Fibroblast of skin of back (primary cell): Measurements from ENCODE around the gene PDE10A.
"Not testable (repeated sequence)": the region's sequence is repeated elsewhere in the genome, so short reads cannot be mapped to it uniquely, and the experiment has no call there.

Source experiments
- DNase-seq: peaks from one replicate; pipeline ENCODE4 v3.0.0-alpha.2; 2013

PDE10A gene

DNA sequence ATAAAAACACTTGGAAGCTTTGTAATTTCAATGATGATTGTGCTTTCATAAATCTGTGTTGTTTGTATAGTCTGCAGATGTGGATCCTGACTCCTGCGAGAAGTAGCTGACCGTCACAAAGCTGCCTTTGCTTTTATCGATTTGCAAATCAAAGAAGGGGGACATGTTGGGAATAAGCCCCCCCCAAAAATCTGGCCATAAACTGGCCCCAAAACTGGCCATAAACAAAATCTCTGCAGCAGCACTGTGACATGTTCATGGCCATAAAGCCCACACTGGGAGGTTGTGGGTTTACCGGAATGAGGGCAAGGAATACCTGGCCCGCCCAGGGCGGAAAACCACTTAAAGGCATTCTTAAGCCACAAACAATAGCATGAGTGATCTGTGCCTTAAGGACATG lies 199.5 kb downstream of the PDE10A start:
- DNase-seq, result not testable (repeated sequence)

DNA sequence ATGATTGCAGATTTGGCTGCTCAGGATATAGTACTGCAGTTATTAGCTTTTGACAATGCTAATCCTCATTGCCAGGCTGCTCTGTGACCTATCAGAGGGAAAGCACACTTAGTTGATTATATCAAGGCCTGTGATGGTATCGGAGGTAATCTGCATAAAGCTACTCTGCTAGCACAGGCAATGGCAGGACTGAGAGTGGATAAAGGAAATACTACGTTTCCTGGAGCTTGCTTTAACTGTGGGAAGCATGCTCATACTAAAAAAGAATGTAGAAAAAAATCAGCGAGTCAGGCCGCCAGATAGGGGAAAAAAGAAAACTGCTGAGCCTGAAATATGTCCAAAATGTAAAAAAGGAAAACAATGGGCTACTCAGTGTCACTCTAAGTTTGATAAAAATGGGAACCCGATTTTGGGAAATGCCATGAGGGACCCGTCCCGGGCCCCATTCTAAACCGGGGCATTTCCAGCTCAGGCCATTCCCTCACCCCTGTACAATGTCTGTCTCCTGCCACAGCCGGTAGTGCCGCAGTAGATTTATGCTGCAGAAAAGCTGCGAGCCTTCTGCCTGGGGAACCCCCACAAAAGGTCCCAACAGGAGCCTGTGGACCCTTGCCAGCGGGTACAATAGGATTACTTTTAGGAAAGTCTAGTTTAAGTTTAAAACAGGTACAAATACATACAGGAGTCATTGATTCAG lies 203.3 kb downstream of the PDE10A start:
- not testable (repeated sequence) for DNase-seq

DNA sequence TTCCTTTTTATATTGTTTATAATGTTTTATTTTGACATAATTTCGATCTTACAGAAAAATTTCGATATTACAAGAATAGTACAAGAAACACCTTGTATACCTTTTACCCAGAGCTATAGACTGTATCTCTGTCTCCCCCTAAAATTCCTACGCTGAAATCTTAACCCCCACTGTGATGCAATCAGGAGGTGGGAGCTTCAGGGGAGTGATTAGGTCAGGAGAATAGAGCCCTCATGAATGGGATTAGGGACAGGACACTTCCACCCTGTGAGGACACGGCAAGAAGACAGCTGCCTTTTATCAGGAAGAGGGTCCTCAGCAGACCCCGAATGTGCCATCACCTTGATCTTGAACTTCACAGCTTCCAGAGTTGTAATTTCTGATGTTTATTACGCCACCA lies 204.9 kb downstream of the PDE10A start:
- DNase-seq, result no peak

DNA sequence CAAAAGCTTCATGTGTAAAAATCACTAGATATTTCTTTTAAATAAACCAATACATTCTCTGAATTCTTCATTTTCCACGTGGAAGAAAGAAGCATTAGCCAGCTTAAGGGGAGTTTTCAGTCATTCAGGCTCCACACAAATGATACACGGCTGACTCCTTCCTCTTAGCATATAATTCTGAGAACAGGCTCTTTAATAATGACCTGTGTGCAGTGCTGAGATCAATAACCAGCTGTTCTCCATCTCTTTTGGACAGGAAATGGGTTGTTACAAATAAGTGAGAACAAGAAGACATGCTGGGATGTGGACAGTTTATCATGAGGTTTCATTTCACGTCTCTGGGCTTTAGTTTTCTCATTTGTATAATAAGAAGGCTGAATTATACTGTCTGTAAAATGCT lies 206.8 kb downstream of the PDE10A start:
- DNase-seq, result no peak

DNA sequence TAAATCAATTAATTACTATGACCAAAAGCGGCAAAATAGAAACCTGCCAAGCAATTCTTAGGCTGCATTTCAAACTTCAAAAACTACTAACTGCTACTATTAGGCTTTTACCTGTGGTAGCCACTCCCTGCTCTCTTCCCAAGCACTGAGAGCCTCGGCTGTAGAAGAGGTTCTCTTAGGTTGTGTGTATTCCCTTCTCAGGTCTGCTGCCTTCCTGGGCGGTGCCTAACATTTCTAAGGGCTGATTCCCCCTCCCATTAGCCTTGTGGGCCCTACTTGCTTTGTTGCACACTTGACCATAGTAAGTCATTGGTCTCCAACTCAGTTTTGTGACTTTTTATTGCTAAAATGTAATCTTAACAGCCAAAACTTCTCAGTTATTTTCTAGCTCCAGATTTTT lies 207.6 kb downstream of the PDE10A start:
- DNase-seq, result no peak

DNA sequence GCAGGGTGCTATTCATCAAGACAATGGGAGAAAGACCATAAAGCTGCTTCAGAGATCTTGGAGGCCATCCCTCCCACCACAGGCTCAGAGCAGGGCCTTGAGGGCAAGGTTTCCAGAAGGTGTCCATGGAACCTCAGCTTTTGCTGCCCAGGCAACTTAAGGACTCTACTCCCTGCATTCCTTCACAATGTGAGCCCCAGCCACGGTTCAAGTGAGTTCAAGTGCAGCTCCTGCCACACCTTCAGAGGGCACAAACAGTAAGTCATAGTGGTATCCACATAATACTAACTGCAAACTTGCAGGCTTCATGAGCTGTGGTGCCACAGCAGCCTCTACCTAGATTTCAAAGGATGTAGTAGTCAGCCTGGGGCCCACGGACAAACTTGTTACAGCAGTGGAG lies 209.6 kb downstream of the PDE10A start:
- no peak for DNase-seq

DNA sequence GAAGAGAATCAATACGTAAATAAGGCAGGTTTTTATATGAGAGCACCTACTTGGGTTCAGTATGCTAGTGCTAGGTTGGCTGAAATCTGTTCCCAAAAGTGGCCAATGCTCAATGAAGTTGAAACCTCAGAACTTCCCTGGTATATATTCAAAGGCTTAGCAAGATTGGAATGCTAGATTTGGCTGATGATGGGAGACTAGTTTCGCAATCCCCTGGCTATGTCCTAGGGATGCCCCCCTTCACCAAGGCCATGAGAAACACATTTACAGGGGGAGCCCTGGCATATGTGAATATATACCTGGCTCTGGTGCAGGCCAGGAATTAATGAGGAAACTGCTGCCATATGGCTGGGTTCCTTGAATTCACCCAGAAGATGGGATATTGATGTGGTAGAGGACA lies 211.2 kb downstream of the PDE10A start:
- no peak for DNase-seq

DNA sequence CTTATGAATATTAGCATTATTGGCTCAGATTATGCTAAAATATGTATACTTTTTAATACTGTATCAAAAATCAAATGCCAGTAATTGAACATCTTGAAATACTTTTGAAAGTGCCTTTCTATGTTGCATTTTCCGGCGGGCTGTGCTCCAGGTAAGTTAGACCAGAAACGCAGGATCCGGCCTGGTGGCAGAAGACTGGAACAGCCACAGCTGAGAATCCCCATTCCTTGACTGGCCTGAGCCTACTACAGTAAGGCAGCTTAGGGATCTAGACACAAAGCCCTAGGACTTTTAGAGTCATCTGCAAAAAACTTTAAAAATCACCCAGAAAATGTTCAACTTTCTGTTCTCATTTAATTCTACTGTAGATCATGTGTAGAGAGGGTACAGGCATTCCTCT lies 214.8 kb downstream of the PDE10A start:
- no peak for DNase-seq

DNA sequence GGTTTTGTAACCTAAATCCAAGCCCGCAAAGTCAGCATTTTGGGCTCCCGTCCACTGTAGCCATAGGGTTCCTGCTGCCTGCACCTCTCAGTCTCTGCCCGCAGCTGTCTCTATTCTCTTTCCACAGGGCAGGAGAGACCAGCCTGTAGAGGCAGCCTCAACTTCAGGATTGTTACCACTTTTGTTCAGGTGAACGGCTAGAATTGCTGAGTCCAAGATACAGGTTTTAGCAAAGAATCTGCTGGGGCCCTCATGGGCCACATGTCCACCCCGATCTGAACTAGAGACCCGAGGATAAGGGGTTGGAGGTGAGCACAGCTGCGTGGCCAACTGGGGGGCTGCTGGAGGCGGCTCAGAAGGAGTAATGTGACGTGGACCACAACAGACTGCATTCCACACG lies 215.9 kb downstream of the PDE10A start:
- no peak for DNase-seq

DNA sequence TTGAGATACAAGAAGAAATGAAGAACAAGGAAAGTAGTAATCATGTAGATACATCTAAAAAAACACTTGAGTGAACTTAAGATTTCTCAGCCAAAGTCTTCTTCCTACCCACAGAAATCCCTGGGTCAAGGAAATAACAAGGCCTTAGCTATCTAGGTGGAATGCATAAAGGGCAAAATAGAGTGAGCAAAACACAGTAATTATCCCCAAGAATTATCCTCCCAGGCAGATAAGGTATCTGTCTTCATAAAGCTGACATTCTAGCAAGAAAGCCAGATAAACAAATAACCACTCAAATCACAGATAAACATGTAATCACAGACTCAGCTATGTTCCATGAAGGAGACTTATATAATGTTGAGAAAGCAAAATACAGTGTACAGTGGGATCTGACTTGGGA lies 216.7 kb downstream of the PDE10A start:
- no peak for DNase-seq

DNA sequence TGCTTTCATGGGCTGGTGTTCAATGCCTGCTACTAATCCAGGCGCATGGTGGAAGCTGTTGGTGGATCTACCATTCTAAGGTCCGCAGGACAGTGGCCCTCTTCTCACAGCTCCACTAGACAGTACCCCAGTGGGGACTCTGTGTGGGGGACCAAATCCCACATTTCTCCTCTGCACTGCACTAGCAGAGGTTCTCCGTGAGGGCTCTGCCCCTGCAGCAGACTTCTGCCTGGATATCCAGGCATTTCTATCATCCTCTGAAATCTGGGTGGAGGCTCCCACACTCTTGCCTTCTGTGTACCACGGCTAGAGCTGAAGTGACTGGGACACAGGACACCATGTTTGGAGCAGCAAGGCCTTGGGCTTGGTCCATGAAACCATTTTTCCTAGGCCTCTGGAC lies 219.6 kb downstream of the PDE10A start:
- no peak for DNase-seq

DNA sequence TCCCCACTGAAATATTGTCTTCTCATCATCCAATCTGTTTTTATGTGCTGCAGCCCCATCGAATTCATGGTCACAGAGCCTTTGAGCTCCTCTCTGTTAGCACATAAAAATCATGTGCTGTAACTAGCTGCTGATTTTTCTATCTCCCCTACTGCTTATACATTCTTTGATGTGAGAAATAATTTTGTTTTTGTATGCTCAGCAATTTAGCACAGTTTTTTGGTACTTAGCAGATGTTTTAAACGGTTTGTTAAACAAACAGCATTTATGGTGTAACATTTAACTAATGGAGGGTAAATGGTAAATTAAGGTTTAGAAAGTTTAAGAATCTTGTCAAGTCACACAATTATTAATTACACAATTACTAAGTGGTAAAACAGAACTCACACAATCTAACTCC lies 221.9 kb downstream of the PDE10A start:
- DNase-seq, result no peak

DNA sequence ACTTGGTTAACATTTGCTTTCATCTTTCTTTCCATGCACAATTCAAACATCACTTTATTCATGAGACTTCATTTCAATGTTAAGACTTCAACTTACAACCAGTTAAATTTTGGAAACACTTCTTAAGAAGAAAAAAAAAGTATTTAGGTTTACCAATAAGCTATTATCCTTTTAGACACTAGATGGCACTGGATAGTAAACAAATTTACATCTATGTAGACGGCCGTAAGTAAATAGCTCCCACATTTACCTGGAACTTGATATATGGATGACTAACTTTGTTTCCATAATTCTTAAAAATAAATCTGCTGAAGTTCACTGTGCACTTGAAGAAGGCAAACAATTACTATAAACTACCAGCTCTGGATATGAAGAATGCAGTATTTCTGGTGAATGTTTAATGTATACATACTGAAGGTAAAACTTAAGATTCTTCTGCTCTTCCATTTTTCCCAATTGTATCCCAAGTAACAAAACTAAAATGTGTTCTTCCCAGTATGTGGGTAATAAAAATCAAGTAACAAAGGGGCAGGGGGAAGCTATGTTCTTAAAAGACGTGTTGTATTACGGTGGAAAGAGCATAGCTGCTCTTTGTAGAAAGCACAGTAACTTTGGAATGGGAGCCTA lies 223.0 kb downstream of the PDE10A start:
- DNase-seq, result peak; percentile 35

DNA sequence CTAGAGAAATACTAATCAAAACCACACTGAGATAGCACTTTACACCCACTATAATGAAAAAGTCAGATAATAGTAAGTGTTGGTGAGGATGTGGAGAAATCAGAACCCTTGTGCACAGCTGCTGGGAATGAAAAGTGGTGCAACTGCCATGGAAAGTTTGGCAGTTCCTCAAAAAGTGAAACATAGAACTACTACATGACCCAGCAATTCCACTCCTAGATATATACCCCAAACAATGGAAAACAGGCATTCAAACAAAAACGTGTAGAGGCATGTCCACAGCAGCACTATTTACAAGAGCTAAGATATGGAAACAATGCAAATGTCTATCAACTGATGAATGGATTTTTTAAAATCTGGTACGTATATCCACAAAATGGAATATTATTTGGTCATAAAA lies 236.1 kb downstream of the PDE10A start:
- DNase-seq, result no peak

DNA sequence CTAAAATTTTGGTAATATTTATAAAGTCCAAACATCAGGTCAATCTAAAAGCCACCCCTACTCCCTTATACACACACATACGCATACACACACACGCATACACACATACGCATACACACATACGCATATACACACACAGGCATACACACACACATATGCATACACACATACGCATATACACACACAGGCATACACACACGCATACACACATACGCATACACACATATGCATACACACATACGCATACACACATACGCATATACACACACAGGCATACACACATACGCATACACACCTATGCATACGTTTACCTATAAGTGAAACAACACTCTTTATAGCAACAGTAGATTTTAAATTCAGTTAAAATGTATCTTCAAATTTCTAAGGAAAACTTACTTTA lies 240.8 kb downstream of the PDE10A start:
- no peak for DNase-seq

DNA sequence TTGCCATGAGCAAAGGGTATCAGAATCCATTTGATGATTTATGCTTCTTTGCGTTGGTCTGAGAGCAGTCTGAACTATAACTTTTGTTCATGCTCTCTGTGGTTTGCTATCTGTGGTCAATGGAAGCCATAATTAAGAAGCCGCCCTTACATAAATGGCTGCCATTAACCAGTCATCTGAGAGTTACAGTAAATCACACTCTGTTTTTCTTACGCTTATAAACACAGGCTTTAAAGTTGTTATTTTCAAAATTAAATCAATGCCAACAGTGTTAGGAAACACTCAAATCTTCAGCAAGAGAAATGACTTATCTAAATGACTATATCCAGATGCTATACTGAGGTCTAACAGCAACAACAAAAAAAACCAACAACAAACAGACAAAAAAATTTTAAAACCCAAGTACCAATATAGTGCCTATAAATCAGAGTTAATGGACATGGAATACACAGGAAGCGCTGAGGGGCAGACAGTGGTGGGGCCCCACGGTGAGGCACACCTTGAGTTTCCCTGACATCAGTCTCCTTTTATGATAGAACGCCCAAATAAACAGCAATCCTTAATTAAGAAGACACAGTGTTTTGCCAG lies 245.7 kb downstream of the PDE10A start:
- no peak for DNase-seq

DNA sequence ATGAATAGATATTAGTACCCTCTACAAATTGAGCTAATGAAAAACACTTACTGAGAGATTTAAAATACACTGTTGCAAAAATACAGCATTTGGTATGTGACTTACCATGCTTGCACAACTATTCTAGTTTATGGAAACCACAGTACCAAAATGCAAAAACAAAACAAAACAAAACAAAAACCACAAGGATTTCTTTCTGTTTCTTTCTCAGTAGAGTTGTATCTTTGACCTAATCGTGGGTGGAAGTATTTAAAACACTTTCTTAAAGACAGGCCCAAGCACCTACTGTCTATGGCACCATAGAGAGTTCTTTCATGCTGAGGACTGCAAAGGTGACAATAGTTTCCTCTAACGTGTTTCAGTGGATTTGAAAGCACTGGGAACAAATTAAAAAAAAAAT lies 258.3 kb downstream of the PDE10A start:
- no peak for DNase-seq

DNA sequence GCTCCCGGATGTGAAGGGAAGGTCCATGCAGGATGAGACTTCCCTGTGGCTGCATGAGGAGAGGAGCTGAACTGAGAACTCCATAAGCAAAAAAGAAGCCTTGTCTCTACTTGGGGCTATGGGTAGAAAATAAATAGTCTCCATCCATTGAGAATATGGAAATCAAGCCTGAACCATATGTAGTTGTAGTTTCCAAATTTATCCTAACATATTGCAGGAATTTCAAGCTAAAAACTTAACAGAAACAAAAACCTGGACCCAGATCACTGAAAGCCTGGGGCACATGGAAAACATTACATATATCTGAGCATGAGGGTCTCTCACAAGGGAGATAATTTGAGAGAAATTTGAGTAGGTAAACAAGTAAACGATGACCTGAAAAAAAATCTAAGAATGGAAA lies 258.7 kb downstream of the PDE10A start:
- no peak for DNase-seq

DNA sequence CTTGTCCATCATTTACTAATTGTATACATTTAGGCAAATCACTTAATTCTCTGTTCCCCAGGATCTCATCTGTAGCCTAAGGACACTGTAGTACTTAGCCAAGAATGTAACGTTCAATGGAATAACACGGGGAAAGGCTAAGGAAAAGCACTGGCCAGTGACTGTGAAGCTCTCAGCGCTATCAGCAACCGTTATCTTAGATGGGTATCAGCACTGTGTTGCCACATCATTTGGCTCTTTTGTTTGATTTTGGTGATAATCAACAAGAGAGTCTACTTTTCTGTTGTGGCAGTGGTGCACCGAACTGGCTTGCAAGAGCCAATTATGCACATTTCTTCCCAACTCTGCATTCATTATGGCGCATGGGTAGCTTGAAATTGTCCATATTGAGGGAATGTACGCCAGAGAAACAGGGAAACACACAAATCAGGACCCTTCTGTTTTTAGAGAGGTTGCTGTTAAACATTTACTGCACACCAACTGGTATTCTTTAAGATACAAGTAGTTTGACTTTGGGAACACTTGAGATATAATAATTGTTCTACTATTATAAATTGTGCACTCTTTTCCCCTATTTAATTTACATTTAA lies 259.9 kb downstream of the PDE10A start:
- no peak for DNase-seq

DNA sequence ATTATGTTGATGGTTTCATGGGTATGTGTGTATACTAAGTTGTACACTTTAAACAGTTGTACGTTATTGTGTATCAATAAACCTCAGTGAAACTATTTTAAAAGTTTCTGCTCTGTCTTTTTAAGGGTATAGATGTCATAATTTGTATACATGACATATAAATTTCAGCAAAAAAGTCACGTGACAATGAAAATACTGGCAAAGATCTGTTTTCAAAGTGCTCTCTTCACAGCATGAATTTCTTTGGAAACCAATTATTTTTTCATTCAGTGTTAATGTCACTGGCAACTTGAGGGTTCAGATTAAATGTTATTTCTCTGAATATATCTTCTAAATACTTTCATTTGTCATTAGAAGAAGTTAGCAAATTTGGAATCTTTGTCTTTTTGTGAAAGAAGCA lies 261.9 kb downstream of the PDE10A start:
- no peak for DNase-seq

DNA sequence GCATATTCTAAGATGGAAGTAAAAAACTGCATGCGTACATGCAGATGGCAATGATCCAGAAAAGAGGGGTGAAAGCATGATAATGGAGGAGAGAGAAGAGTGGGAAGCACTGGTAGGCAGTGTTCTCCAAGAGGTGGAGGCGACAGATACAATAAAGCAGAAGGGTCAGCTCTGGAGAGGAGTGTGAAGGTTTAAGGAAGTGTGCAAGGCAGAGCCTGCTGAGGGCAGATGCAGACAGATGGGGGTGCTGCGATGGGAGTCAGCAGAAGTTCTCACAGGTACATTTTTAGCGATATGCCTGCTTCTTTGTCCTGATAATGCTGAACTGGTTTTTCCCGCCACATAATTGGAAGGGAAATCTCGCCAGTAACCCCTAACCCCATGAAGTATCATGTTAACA lies 272.6 kb downstream of the PDE10A start:
- no peak for DNase-seq

DNA sequence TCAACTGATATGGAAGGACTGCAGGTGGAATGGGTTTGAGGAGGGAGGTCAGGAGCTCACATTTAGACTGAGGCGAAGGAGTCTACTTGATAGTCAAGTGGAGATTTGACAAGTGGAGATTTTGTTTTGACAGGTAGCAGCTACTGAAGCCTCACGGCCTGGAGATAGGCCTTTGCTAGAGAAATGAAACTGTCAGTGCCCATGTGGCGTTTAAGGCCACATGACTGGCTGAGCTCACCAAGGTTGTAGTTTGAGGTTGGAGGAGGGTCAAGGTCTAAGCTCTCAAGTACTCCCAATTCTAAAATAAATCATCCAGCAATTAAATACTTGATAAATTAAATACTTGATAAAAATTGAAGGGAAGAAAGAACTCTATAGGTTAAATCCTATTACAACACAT lies 273.5 kb downstream of the PDE10A start:
- DNase-seq, result no peak

DNA sequence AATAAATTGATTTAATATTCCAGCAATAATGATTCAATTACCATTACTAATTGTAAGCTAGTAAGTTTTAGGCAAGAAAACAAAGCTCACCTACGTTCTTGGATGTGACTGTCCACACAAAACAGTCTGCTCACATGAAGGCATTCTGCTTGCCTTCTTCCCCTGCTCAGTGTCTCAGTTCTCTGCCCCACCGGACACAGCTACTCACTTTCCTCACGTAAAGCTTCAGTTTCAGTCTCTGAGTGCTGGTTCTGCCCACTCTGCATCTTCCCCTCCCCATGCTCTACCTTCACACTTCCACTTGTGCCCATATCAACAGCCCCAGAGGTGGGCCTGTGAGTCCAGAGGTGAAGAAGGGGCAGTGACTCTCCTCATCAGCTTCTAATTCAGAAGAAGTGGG lies 279.7 kb downstream of the PDE10A start:
- DNase-seq, result no peak

DNA sequence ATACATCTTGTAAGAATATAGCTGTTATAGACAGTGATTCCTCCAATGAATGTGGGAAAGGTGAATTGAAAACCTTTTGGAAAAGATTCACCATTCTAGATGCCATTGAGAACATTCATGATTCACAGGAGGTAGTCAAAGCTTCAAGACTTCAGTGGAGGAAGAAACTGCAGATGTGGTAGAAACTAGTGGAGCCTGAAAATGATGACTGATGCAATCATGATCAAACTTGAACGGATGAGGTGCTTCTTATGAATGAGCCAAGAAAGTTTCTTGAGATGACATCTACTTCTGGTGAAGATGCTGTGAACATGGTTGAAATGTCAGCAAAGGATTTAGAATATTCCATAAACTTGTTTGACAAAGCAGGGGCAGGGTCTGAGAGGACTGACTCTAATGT lies 286.9 kb downstream of the PDE10A start:
- DNase-seq, result no peak
